ENCODE data around the gene POP5. TPM values are rescaled to one million over a fixed set of nuclear protein-coding genes. Genes with fewer than 3 reads are reported as not detected.
A peak's percentile ranks its signal among the peaks of the same experiment; 100 is the strongest.

POP5 gene
- polyA plus RNA-seq, 5 donors: 47.2 to 53.8 (median 48.9) TPM

DNA sequence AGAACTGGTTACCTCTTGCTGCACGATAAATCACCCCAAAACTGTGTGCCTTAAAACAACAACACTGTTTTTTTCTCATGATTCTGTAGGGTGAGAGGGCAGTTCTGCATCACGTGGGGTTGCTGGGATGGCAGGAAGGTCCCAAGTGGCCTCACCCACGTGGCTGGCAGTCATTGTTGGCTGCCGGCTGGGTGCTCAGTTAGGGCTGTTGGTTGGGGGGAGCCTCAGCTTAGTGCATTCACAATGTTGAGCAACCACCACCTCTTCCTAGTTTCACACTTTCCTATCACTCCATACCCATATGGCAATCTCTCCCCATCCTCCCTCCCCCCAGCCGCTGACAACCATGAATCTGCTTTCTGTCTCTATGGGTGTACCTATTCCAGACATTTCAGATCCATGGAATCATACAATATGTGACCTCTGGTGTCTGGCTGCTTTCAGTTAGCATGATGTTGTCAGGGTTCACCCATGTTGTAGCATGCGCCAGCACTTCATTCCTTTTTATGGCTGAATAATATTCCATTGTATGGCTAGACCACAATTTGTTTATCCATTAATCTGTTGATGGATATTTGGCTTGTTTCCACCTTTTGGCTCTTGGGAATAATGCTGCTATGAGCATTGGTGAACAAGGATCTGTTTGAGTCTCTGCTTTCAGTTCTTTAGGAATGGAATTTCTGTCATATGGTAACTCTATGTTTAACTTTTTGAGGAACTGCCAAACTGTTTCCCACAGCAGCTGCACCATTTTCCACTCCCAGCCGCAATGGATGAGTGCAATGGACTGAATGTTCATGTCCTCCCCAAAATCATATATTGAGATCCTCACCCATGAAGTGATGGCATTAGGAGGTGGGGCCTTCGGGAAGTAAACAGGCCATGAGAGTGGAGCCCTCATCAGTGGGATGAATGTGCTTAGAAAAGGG lies 11.2 kb upstream of the POP5 start:
- no peak for DNase-seq

DNA sequence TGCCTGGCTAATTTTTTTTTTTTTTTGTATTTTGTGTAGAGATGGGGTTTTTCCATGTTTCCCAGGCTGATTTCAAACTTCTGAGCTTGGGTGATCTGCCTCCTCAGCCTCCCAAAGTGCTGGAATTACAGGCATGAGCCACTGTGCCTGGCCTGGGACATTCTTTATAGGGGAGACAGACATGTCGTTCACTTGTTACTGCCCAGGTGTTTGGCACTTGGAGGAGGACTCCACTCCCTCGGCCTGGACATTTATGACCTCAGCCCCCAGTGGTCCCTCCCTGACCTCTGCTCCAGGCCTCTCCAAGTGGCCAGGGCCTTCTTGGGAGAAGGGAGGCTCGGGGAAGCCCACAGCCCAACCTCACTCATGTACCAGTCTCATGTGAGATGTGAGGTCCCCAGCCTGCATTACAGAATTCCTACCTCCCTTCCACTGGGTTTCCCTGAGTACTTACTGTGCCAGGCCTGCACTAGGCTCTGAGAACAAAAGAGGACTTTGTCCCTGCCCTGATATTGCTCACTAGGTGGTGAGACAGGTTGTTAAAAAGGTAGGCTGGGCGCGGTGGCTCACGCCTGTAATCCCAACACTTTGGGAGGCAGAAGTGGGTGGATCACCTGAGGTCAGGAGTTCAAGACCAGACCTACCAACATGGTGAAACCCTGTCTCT lies 9.7 kb upstream of the POP5 start:
- no peak for DNase-seq

- no peak for DNase-seq
These were observed 8.0 kb upstream of the POP5 start for GRCh38 chr12:120588948-120589930.

DNA sequence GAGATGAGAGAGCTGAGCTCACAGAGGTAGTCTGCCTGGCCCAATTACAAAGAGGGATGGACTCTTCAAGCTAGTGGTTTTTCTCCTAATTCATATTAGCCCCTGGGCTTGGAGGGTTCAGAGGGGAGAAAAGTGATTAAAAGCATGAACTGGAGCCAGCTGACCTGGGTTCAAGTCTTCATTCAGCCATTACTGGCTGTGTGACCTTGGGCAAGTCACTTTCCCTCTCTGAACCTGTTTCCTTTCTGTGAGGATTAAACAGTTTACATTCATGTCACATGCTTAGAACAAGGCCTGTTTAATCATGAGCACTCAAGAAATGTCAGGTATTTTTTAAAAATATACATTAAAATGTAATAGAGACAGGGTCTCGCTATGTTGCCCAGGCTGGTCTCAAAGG lies 7.2 kb upstream of the POP5 start:
- no peak for DNase-seq

DNA sequence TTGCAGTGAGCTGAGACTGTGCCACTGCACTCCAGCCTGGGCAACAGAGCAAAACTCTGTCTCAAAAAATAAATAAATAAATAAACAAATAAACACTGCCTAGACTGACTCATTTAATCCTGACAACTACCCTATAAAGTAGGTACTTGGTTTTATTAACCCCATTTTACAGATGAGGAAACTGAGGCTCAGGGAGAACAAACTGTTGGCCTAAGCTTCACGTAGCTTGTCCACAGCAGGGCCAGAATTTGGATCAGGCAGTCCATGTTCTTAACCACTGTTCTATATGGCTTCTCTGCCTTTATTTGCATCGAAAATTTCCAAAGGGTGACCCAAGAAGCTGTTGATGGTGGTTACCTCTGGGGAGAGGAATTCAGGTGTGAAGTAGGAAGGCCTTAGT lies 5.7 kb upstream of the POP5 start:
- DNase-seq: no peak

- no peak for DNase-seq
These were observed 5.0 kb upstream of the POP5 start for GRCh38 chr12:120586206-120586605.

- peak in 1 of 2 donors; percentile 13 for DNase-seq
These were observed 3.3 kb upstream of the POP5 start for GRCh38 chr12:120584343-120585149.

- peak in 1 of 2 donors; percentile 67 for DNase-seq
These were observed 2.4 kb upstream of the POP5 start for GRCh38 chr12:120583478-120584030.

GRCh38 chr12:120581998-120582397 lies 796 bp upstream of the POP5 start:
- no peak for DNase-seq

DNA sequence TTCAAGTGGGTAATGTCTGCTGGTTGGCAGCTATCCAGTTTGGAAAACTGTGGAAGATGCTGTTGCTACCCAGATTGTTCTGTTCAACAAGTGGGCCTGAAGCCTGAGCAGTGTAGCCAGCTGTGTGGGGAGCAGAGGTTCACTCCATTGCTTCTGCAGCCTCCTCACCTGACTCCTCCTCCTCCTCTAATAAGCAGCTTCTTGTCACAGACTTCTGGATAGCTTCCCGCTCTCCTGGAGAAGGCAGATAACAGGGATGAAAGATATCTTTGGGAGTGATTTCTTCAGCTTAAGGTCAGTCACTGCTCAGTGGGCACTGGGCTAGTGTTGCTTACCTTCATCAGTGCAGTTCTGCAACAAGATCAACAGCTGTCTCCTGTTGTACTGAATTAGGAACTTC lies 2.0 kb downstream of the POP5 start:
- no peak for DNase-seq

- DNase-seq: no peak
These were observed 7.1 kb downstream of the POP5 start for GRCh38 chr12:120574106-120574505.

- no peak for DNase-seq
These were observed 7.6 kb downstream of the POP5 start for GRCh38 chr12:120573560-120573959.

GRCh38 chr12:120571299-120571698 lies 9.9 kb downstream of the POP5 start:
- no peak for DNase-seq

- DNase-seq: no peak
These were observed 17.7 kb downstream of the POP5 start for GRCh38 chr12:120563495-120563894.

- no peak for DNase-seq
These were observed 18.3 kb downstream of the POP5 start for GRCh38 chr12:120562906-120563305.

DNA sequence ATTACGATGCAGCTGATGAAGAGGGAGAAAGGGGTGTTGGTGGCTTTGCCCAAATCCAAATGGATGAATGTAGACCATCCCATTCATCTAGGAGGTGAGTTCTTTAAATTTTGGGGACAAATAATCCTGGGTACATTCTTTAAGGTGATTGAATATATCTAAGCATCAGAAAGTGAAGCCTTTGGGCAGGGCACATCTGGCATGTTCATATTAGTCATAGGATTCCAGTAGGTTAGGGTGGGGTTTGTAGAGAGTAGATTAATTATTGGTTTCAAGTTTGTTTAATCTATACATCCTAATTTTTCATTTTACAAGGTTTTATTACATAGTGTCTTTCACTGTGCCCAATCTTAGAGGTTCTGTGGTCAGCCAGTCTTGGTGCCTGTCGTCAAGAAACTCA lies 23.6 kb downstream of the POP5 start:
- no peak for DNase-seq

DNA sequence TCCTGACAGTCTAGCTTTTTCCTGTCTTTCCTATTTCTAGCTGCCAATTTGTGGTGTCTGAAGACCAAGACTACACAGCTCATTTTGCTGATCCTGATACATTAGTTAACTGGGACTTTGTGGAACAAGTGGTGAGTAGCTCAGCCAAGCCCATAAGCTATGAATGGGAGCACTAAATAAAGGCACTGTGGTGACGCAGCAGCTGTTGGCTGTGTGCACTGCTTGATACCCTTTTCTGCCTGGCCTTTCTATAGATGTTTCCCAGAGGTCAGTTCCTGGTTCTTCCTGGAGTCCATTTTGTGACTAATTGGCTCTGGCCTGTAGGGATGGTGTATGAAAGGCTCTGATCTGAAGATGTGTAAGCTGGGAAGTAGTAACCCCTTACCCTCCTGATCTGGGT lies 26.5 kb downstream of the POP5 start:
- no peak for DNase-seq

DNA sequence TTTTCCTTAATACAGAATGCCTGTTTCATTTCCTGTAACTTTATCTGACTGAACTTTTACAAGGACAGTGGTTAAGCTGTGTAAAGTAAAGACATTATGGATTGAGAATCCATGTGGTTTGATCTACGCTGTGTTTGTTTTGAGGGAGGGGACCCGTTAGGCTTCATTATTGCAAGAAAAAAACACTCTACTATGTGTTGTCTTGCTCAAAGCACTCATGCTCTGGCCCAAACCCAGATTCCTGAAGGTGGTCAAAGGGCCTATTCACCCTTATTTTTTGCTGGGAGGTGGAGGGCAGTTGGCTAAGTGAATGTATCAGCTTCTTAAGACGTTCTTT lies 35.2 kb downstream of the POP5 start:
- DNase-seq: no peak

- DNase-seq: no peak
These were observed 36.5 kb downstream of the POP5 start for GRCh38 chr12:120544691-120545090.

- DNase-seq: no peak
These were observed 39.0 kb downstream of the POP5 start for GRCh38 chr12:120542166-120542565.

GRCh38 chr12:120540445-120540844 lies 40.8 kb downstream of the POP5 start:
- no peak for DNase-seq

Measured in right lung (tissue), 5 donors.